Esophagus squamous epithelium (tissue), 4 donors: ENCODE measurements around the gene PDGFC.

Experiments
- CTCF ChIP-seq, 6 experiments: fragments of 450-650 bp in 4 of 6; fragments of 200-600 bp in 2 of 6; sonication (generic) in 2 of 6; IDR thresholded peaks; one replicate each; pipeline ENCODE4 v1.5.1; 2016 to 2019; ENCODE audit warnings: antibody characterized with exemption in 6 of 6, mild to moderate bottlenecking in 4 of 6, moderate library complexity in 4 of 6
- POLR2A ChIP-seq, 4 donors: fragments of 450-650 bp; IDR thresholded peaks; one replicate each; pipeline ENCODE4 v1.6.1; 2017; ENCODE audit warnings: antibody characterized with exemption in 4 of 4, mild to moderate bottlenecking in 4 of 4, moderate library complexity in 3 of 4

DNA sequence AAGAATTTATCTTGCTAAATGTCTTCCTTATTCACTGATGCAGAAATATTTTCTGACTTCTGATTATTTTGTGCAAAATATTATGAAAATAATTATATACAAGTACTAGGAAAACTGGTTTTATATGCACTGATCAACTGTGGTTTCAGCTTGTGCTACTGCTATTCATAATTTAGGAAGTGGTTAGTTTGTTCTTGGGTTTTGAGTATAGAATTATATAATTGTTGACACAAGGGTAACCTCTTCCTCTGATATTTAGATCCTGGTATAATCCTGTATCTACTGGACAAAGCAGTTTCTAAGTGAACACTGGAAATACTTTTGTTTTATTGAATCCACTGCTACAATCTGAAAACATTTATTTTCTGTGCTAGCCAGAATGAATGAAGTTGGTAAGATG, 182.8 kb downstream of the PDGFC start:
- TF ChIP-seq CTCF (IDR thresholded peaks at IDR 0.05), result no peak
- no peak for TF ChIP-seq POLR2A (IDR thresholded peaks at IDR 0.05)
